Measurements from ENCODE around the gene KIAA1755.

The KIAA1755 gene

GRCh38 chr20:38210741-38211140 lies 49.8 kb downstream of the KIAA1755 start:
- Histone ChIP-seq H3K4me1 (ENCODE audit: control insufficient read depth, low read depth, low read length) (no peaks in the 10 kb centered on the region), H3K79me1 (ENCODE audit: low read length) (no peaks in the 10 kb centered on the region), H3K36me3 (ENCODE audit: control insufficient read depth, insufficient read depth, low read length) (no peaks in the 10 kb centered on the region), H3K4ac (ENCODE audit: low read depth, low read length) (no peak overlapping the region), H2BK15ac (replicated peaks; ENCODE audit: low read depth) (no peak overlapping the region), H3K23ac (ENCODE audit: low read length) (no peak overlapping the region), H4K8ac (ENCODE audit: low read depth, low read length) (no peak overlapping the region), H3K79me2 (ENCODE audit: control insufficient read depth, insufficient read depth, low read length) (no peaks in the 10 kb centered on the region), H3K27ac (ENCODE audit: low read depth, low read length) (no peak overlapping the region), H3K56ac (ENCODE audit: low read length) (no peak overlapping the region), H2AK5ac (ENCODE audit: low read length) (no peak overlapping the region), H4K5ac (ENCODE audit: low read length) (no peak overlapping the region), H3K4me2 (ENCODE audit: low read length) (no peak overlapping the region), H3K27me3 (ENCODE audit: insufficient read depth, low read length, poor library complexity) (no peaks in the 10 kb centered on the region), H3K4me3 (ENCODE audit: low read length) (no peak overlapping the region), H2BK5ac (ENCODE audit: low read length) (no peak overlapping the region), H3K9ac (ENCODE audit: low read length) (no peak overlapping the region), H3K18ac (ENCODE audit: low read length) (no peak overlapping the region), H2BK120ac (ENCODE audit: low read depth, low read length) (no peak overlapping the region)
- no CpG with 5 or more reads among the region's 6 CpGs for WGBS (ENCODE audit: extremely low coverage, insufficient coverage, low lambda C conversion rate)
- no peak for DNase-seq

GRCh38 chr20:38209736-38210405 lies 50.7 kb downstream of the KIAA1755 start:
- Histone ChIP-seq H2BK15ac (replicated peaks; ENCODE audit: low read depth) (no peak overlapping the region), H3K9ac (ENCODE audit: low read length) (no peak overlapping the region), H4K5ac (ENCODE audit: low read length) (no peak overlapping the region), H3K27ac (ENCODE audit: low read depth, low read length) (no peak overlapping the region), H3K56ac (ENCODE audit: low read length) (no peak overlapping the region), H2AK5ac (ENCODE audit: low read length) (no peak overlapping the region), H3K79me1 (ENCODE audit: low read length) (no peaks in the 10 kb centered on the region), H3K27me3 (ENCODE audit: insufficient read depth, low read length, poor library complexity) (no peaks in the 10 kb centered on the region), H3K4me2 (ENCODE audit: low read length) (no peak overlapping the region), H3K18ac (ENCODE audit: low read length) (no peak overlapping the region), H3K4me3 (ENCODE audit: low read length) (no peak overlapping the region), H4K8ac (ENCODE audit: low read depth, low read length) (no peak overlapping the region), H2BK5ac (ENCODE audit: low read length) (no peak overlapping the region), H3K23ac (ENCODE audit: low read length) (no peak overlapping the region), H3K79me2 (ENCODE audit: control insufficient read depth, insufficient read depth, low read length) (no peaks in the 10 kb centered on the region), H3K4me1 (ENCODE audit: control insufficient read depth, low read depth, low read length) (no peaks in the 10 kb centered on the region), H2BK120ac (ENCODE audit: low read depth, low read length) (no peak overlapping the region), H3K4ac (ENCODE audit: low read depth, low read length) (no peak overlapping the region), H3K36me3 (ENCODE audit: control insufficient read depth, insufficient read depth, low read length) (no peaks in the 10 kb centered on the region)
- no peak for DNase-seq
- no CpG with 5 or more reads among the region's 3 CpGs for WGBS (ENCODE audit: extremely low coverage, insufficient coverage, low lambda C conversion rate)

GRCh38 chr20:38209054-38209675 lies 51.4 kb downstream of the KIAA1755 start:
- H3K4me3 ChIP-seq (ENCODE audit: low read length): no peak overlapping the region
- H3K27me3 ChIP-seq (ENCODE audit: insufficient read depth, low read length, poor library complexity): no peaks in the 10 kb centered on the region
- H4K8ac ChIP-seq (ENCODE audit: low read depth, low read length): no peak overlapping the region
- no peaks in the 10 kb centered on the region for H3K79me1 ChIP-seq (ENCODE audit: low read length)
- WGBS (ENCODE audit: extremely low coverage, insufficient coverage, low lambda C conversion rate): no CpG with 5 or more reads among the region's 4 CpGs
- H3K36me3 ChIP-seq (ENCODE audit: control insufficient read depth, insufficient read depth, low read length): no peaks in the 10 kb centered on the region
- H3K79me2 ChIP-seq (ENCODE audit: control insufficient read depth, insufficient read depth, low read length): no peaks in the 10 kb centered on the region
- no peak overlapping the region for H3K23ac ChIP-seq (ENCODE audit: low read length)
- no peak for DNase-seq
- no peak overlapping the region for H3K4ac ChIP-seq (ENCODE audit: low read depth, low read length)
- H2BK15ac ChIP-seq (replicated peaks; ENCODE audit: low read depth): no peak overlapping the region
- no peaks in the 10 kb centered on the region for H3K4me1 ChIP-seq (ENCODE audit: control insufficient read depth, low read depth, low read length)
- H3K27ac ChIP-seq (ENCODE audit: low read depth, low read length): no peak overlapping the region
- H2BK5ac ChIP-seq (ENCODE audit: low read length): no peak overlapping the region
- no peak overlapping the region for H3K56ac ChIP-seq (ENCODE audit: low read length)
- no peak overlapping the region for H4K5ac ChIP-seq (ENCODE audit: low read length)
- H3K18ac ChIP-seq (ENCODE audit: low read length): no peak overlapping the region
- H3K4me2 ChIP-seq (ENCODE audit: low read length): no peak overlapping the region
- H3K9ac ChIP-seq (ENCODE audit: low read length): no peak overlapping the region
- H2BK120ac ChIP-seq (ENCODE audit: low read depth, low read length): no peak overlapping the region
- no peak overlapping the region for H2AK5ac ChIP-seq (ENCODE audit: low read length)

GRCh38 chr20:38208523-38208922 lies 52.0 kb downstream of the KIAA1755 start:
- H3K36me3 ChIP-seq (ENCODE audit: control insufficient read depth, insufficient read depth, low read length): no peaks in the 10 kb centered on the region
- no peak overlapping the region for H2AK5ac ChIP-seq (ENCODE audit: low read length)
- H4K8ac ChIP-seq (ENCODE audit: low read depth, low read length): no peak overlapping the region
- H3K23ac ChIP-seq (ENCODE audit: low read length): no peak overlapping the region
- no peak overlapping the region for H3K4me3 ChIP-seq (ENCODE audit: low read length)
- no peak for DNase-seq
- no peak overlapping the region for H3K56ac ChIP-seq (ENCODE audit: low read length)
- no peaks in the 10 kb centered on the region for H3K79me2 ChIP-seq (ENCODE audit: control insufficient read depth, insufficient read depth, low read length)
- H3K18ac ChIP-seq (ENCODE audit: low read length): no peak overlapping the region
- H2BK120ac ChIP-seq (ENCODE audit: low read depth, low read length): no peak overlapping the region
- H3K27ac ChIP-seq (ENCODE audit: low read depth, low read length): no peak overlapping the region
- no peak overlapping the region for H2BK15ac ChIP-seq (replicated peaks; ENCODE audit: low read depth)
- no peak overlapping the region for H3K9ac ChIP-seq (ENCODE audit: low read length)
- H3K4me1 ChIP-seq (ENCODE audit: control insufficient read depth, low read depth, low read length): no peaks in the 10 kb centered on the region
- no CpG with 5 or more reads among the region's 3 CpGs for WGBS (ENCODE audit: extremely low coverage, insufficient coverage, low lambda C conversion rate)
- no peak overlapping the region for H3K4me2 ChIP-seq (ENCODE audit: low read length)
- no peak overlapping the region for H2BK5ac ChIP-seq (ENCODE audit: low read length)
- no peaks in the 10 kb centered on the region for H3K79me1 ChIP-seq (ENCODE audit: low read length)
- H3K4ac ChIP-seq (ENCODE audit: low read depth, low read length): no peak overlapping the region
- H4K5ac ChIP-seq (ENCODE audit: low read length): no peak overlapping the region
- H3K27me3 ChIP-seq (ENCODE audit: insufficient read depth, low read length, poor library complexity): no peaks in the 10 kb centered on the region

GRCh38 chr20:38208088-38208487 lies 52.4 kb downstream of the KIAA1755 start:
- no peaks in the 10 kb centered on the region for H3K27me3 ChIP-seq (ENCODE audit: insufficient read depth, low read length, poor library complexity)
- H3K27ac ChIP-seq (ENCODE audit: low read depth, low read length): no peak overlapping the region
- H2AK5ac ChIP-seq (ENCODE audit: low read length): no peak overlapping the region
- no peak overlapping the region for H2BK15ac ChIP-seq (replicated peaks; ENCODE audit: low read depth)
- no peak overlapping the region for H3K56ac ChIP-seq (ENCODE audit: low read length)
- H3K9ac ChIP-seq (ENCODE audit: low read length): no peak overlapping the region
- H3K4me2 ChIP-seq (ENCODE audit: low read length): no peak overlapping the region
- H3K4me1 ChIP-seq (ENCODE audit: control insufficient read depth, low read depth, low read length): no peaks in the 10 kb centered on the region
- DNase-seq: no peak
- WGBS (ENCODE audit: extremely low coverage, insufficient coverage, low lambda C conversion rate): no CpG with 5 or more reads among the region's 1 CpG
- H3K18ac ChIP-seq (ENCODE audit: low read length): no peak overlapping the region
- no peak overlapping the region for H2BK5ac ChIP-seq (ENCODE audit: low read length)
- no peaks in the 10 kb centered on the region for H3K79me1 ChIP-seq (ENCODE audit: low read length)
- H3K36me3 ChIP-seq (ENCODE audit: control insufficient read depth, insufficient read depth, low read length): no peaks in the 10 kb centered on the region
- H3K79me2 ChIP-seq (ENCODE audit: control insufficient read depth, insufficient read depth, low read length): no peaks in the 10 kb centered on the region
- H4K5ac ChIP-seq (ENCODE audit: low read length): no peak overlapping the region
- no peak overlapping the region for H3K23ac ChIP-seq (ENCODE audit: low read length)
- no peak overlapping the region for H3K4ac ChIP-seq (ENCODE audit: low read depth, low read length)
- H3K4me3 ChIP-seq (ENCODE audit: low read length): no peak overlapping the region
- no peak overlapping the region for H2BK120ac ChIP-seq (ENCODE audit: low read depth, low read length)
- H4K8ac ChIP-seq (ENCODE audit: low read depth, low read length): no peak overlapping the region

GRCh38 chr20:38207621-38208020 lies 52.9 kb downstream of the KIAA1755 start:
- no peak overlapping the region for H3K4ac ChIP-seq (ENCODE audit: low read depth, low read length)
- no peak overlapping the region for H2AK5ac ChIP-seq (ENCODE audit: low read length)
- H2BK120ac ChIP-seq (ENCODE audit: low read depth, low read length): no peak overlapping the region
- H2BK15ac ChIP-seq (replicated peaks; ENCODE audit: low read depth): no peak overlapping the region
- H3K27me3 ChIP-seq (ENCODE audit: insufficient read depth, low read length, poor library complexity): no peaks in the 10 kb centered on the region
- WGBS (ENCODE audit: extremely low coverage, insufficient coverage, low lambda C conversion rate): no CpG with 5 or more reads among the region's 2 CpGs
- H3K18ac ChIP-seq (ENCODE audit: low read length): no peak overlapping the region
- no peak overlapping the region for H4K8ac ChIP-seq (ENCODE audit: low read depth, low read length)
- no peak overlapping the region for H3K4me2 ChIP-seq (ENCODE audit: low read length)
- no peak overlapping the region for H3K27ac ChIP-seq (ENCODE audit: low read depth, low read length)
- H3K23ac ChIP-seq (ENCODE audit: low read length): no peak overlapping the region
- H2BK5ac ChIP-seq (ENCODE audit: low read length): no peak overlapping the region
- no peak for DNase-seq
- H3K79me2 ChIP-seq (ENCODE audit: control insufficient read depth, insufficient read depth, low read length): no peaks in the 10 kb centered on the region
- no peaks in the 10 kb centered on the region for H3K79me1 ChIP-seq (ENCODE audit: low read length)
- no peak overlapping the region for H4K5ac ChIP-seq (ENCODE audit: low read length)
- no peak overlapping the region for H3K4me3 ChIP-seq (ENCODE audit: low read length)
- H3K56ac ChIP-seq (ENCODE audit: low read length): no peak overlapping the region
- no peaks in the 10 kb centered on the region for H3K4me1 ChIP-seq (ENCODE audit: control insufficient read depth, low read depth, low read length)
- no peaks in the 10 kb centered on the region for H3K36me3 ChIP-seq (ENCODE audit: control insufficient read depth, insufficient read depth, low read length)
- H3K9ac ChIP-seq (ENCODE audit: low read length): no peak overlapping the region
